CD4-positive, alpha-beta T cell treated with Interleukin-10 for 1 hour (primary cell): ENCODE data around the gene ATP6V0A4.
"Not testable (repeated sequence)": the region's sequence is repeated elsewhere in the genome, so short reads cannot be mapped to it uniquely, and the experiment has no call there.

Source experiments
- DNase-seq: peaks from one replicate; pipeline ENCODE4 v3.0.0-alpha.2; 2020

ATP6V0A4 gene

GRCh38 chr7:138697535-138698182, 100.3 kb downstream of the ATP6V0A4 start:
- no peak for DNase-seq

- not testable (repeated sequence) for DNase-seq
These were observed 102.2 kb downstream of the ATP6V0A4 start for GRCh38 chr7:138695776-138696175.

- DNase-seq: no peak
These were observed 102.9 kb downstream of the ATP6V0A4 start for GRCh38 chr7:138695106-138695505.

- DNase-seq: no peak
These were observed 106.8 kb downstream of the ATP6V0A4 start for GRCh38 chr7:138691178-138691577.

- DNase-seq: no peak
These were observed 107.5 kb downstream of the ATP6V0A4 start for GRCh38 chr7:138690495-138690894.

GRCh38 chr7:138688037-138688436, 110.0 kb downstream of the ATP6V0A4 start:
- DNase-seq: not testable (repeated sequence)

- no peak for DNase-seq
These were observed 113.7 kb downstream of the ATP6V0A4 start for GRCh38 chr7:138684340-138684739.

- no peak for DNase-seq
These were observed 118.2 kb downstream of the ATP6V0A4 start for GRCh38 chr7:138679793-138680192.

- no peak for DNase-seq
These were observed 127.4 kb downstream of the ATP6V0A4 start for GRCh38 chr7:138670594-138670993.

GRCh38 chr7:138669364-138669763, 128.6 kb downstream of the ATP6V0A4 start:
- no peak for DNase-seq

GRCh38 chr7:138668946-138669345, 129.1 kb downstream of the ATP6V0A4 start:
- DNase-seq: no peak

GRCh38 chr7:138668229-138668596, 129.8 kb downstream of the ATP6V0A4 start:
- DNase-seq: no peak

GRCh38 chr7:138667535-138668228, 130.3 kb downstream of the ATP6V0A4 start:
- no peak for DNase-seq

GRCh38 chr7:138666385-138666784, 131.6 kb downstream of the ATP6V0A4 start:
- no peak for DNase-seq

- no peak for DNase-seq
These were observed 132.3 kb downstream of the ATP6V0A4 start for GRCh38 chr7:138665669-138666140.

GRCh38 chr7:138665249-138665648, 132.7 kb downstream of the ATP6V0A4 start:
- no peak for DNase-seq

- DNase-seq: no peak
These were observed 134.0 kb downstream of the ATP6V0A4 start for GRCh38 chr7:138663725-138664710.

GRCh38 chr7:138662991-138663320, 135.0 kb downstream of the ATP6V0A4 start:
- DNase-seq: no peak

GRCh38 chr7:138662076-138662990, 135.7 kb downstream of the ATP6V0A4 start:
- no peak for DNase-seq

GRCh38 chr7:138661069-138661635, 136.8 kb downstream of the ATP6V0A4 start:
- no peak for DNase-seq

GRCh38 chr7:138658889-138659288, 139.1 kb downstream of the ATP6V0A4 start:
- DNase-seq: no peak

- no peak for DNase-seq
These were observed 140.1 kb downstream of the ATP6V0A4 start for GRCh38 chr7:138657854-138658386.
